Stimulated activated CD4-positive, alpha-beta T cell treated with anti-CD3 and anti-CD28 coated beads, TNF-alpha, amount 100 ng/mL, for 4 hours (primary cell): ENCODE data around the gene KCNMB2.
"Not testable (repeated sequence)": the region's sequence is repeated elsewhere in the genome, so short reads cannot be mapped to it uniquely, and the experiment has no call there.

ENCODE experiments used
- DNase-seq, 3 experiments: peaks; one replicate each; pipeline ENCODE4 v3.0.0-alpha.2; 2020; ENCODE audit warnings: low read depth in 3 of 3

The KCNMB2 gene

GRCh38 chr3:178810181-178810580, 273.9 kb downstream of the KCNMB2 start:
- DNase-seq: no peak

DNA sequence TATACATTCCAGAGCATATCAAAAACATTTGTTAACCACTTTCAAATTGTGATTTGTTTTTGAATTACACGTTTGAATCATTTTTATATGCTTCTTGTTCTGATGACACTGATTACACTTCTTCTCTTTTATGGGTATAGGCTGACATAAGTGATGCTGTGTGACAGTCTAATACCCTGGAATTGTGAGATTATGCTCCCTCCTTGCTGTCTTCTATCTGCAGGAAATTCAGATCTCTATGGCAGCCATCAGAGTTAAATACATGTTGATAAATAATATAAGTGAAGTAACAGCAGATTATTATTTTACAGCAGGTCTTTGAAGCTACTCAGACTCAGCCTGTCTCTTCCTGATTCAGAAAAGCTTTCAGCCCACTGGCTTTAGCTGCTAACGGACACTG, 286.5 kb downstream of the KCNMB2 start:
- DNase-seq: no peak

DNA sequence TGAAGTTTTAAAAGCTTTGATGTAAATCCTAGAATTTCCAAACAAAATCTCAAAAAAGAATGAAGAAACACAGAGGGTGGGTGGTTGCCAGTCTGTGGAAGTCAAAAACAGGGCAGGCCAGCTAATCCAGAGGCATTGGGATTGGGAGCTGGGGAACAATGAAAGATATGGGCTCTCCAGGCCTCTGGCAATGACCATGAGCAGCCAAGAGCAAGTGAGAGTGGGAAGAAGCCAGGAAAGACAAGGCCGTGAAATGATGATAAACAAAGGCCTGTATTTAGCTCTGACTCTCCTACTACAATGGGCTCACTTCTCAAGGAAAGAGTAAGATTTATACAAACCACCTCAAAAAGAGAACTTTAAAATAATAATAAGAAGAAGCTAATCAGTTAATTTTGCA, 286.9 kb downstream of the KCNMB2 start:
- no peak for DNase-seq

DNA sequence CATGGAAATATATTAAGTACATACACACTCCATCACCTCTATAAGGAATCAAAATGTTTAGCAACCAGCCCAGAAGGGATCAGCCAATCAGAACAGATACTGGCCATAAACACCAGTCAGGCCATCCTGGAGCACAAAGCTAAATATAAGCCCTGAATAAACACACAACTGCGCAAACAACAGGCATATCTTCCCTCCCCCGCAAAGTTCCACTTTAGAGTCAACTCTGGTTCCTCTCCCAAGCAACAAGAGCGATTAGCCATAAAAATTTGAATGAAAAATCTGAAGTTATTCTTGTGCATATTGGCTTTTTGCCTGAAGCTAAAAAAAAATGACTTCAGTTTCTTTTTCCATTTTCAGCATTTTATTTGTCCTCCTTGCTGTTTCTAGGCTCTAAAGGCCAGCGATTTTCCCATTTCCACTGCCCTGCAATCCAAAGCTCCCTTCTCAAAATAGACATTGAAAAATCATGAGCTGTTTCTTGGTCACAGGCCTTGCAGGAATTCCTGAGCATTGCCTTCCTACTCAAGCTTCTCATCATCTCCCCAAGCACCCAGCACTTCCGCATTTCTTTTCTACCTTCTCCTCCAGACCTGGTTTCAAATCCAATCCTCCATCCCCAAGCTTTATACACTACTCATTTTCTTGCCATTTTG, 287.5 kb downstream of the KCNMB2 start:
- no peak for DNase-seq

DNA sequence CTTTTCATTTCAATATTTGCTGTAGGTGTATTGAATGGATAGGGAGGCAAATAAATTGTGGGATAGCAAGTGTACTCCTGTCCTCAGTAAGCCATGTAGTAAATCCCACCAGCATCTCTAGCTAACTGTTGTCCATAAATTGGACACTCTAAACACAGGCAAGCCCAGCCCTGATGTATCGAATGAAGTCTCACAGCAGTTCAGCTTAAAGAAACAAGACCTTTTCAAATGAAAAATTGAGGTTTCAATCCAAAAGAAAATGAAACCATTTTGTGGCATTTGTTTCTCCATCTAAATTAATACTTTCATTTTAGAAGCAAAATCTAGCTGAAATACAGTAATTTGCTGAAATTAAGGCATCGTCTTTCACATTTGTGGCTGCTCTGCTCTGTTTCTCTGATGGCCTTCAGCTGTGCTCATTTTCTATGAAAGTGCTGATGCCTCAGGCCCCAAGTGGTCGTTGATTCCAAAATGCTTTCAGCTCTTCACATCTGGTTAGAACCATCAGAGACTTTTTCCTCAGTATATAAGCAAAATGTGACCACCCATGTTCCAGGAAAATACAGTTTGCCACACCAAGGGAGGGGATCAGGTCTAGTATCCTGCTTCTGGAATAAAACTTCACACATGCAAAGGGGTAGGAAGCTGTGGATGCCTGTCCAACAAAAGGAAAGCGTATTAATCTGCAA, 290.3 kb downstream of the KCNMB2 start:
- no peak for DNase-seq

GRCh38 chr3:178827285-178827856, 291.1 kb downstream of the KCNMB2 start:
- DNase-seq: no peak

DNA sequence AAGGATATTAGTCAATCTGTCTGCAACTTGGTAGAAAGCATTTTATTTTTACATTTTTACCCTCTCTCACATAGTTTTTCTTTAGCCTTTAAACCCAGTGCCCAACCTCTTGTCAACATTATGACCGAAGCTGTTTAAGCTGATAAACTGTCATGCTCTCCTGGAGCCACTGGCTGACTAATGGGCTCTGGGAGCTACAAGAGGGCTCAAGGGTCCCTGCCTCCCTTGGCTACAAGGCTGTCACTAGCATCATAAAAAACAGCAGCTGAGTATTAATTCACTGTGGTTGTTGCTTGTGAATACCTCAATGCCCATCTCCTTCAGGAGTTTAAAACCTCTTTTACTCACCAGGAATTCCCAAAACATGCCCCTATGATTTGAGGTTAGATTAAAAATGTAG, 297.5 kb downstream of the KCNMB2 start:
- DNase-seq: no peak

- DNase-seq: no peak
Observed at GRCh38 chr3:178835033-178835432, 298.8 kb downstream of the KCNMB2 start.

DNA sequence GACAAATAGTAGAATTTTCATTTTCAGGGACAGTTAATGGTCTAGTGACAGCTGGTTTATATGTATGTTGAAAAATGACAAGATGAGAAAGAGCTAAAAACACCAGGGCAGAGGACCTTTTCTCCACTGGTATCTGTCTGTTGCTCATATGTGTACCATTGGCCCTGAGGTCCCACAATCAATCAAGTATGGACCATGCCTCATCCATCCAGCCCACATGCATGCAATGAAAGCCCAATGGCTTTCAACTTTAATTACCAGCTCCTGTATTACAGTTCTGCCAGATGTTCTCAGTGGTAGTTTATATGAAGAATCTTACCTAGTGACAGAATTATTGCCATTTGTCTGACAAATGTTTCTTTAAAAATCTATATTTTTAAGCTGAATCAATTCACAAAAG, 301.3 kb downstream of the KCNMB2 start:
- DNase-seq: no peak

DNA sequence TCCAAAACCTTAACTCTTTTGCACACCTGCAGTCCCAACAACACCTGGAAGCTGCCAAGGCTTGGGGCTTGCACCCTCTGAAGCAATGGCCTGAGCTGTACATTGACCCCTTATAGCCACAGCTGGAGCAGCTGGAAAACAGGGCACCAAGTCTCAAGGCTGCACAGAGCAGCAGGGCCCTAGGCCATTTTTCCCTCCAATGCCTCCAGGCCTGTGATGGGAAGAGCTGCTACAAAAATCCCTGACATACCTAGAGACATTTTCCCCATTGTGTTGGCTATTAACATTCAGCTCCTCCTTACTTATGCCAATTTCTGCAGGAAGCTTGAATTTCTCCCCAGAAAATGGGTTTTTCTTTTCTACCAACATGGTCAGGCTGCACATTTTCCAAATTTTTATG, 304.4 kb downstream of the KCNMB2 start:
- no peak for DNase-seq

GRCh38 chr3:178841011-178841410, 304.8 kb downstream of the KCNMB2 start:
- DNase-seq: no peak

GRCh38 chr3:178844916-178845315, 308.7 kb downstream of the KCNMB2 start:
- no peak for DNase-seq

- DNase-seq: no peak
Observed at GRCh38 chr3:178845420-178846118, 309.3 kb downstream of the KCNMB2 start.

DNA sequence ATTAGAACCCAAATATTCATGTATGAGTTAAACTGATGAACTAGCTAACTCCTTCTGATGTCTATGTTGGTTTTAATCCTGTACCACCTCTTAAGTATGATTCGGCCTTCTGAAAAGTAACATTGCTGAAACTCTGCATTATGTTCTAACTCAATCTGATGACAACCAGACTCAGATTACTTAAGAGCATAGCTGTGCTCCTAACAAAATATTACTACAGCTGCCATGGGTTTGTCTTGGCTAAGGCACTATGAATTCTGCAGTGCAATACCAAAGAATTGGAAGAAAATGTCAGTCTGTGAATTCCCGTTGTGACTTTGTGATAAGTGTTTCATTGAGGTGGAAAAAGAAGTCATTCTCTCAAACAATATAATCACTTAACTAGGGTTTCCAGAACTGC, 311.0 kb downstream of the KCNMB2 start:
- DNase-seq: no peak

GRCh38 chr3:178849199-178849910, 313.1 kb downstream of the KCNMB2 start:
- no peak for DNase-seq

DNA sequence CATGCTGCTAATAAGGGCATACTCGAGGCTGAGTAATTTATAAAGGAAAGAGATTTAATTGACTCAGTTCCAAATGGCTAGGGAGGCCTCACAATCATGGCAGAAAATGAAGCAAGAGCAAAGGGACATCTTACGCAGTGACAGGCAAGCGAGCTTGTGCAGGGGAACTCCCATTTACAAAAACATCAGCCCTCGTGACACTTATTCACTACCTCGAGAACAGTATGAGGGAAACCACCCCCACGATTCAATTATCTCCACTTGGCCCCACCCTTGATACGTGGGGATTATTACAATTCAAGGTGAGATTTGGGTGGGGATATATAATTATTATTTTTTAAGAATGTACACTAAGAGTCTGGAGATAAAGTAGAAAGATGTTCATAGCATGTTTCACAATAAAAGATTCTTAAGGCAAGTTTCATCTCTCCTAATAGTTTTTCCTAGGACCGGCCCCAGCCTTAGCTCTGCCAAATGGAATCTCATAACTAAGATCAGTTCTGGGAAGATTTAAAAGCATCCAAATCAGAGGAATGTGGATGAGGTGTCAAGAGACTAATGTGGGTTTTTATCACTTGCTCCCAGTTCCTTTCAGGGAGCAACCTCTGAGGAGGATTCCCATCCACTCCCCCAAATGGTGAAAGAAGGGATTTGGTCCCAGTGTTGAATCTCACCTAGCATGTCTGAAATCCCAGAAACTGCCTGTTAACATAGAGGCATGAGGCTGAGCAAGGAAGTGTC, 314.4 kb downstream of the KCNMB2 start:
- DNase-seq: no peak

DNA sequence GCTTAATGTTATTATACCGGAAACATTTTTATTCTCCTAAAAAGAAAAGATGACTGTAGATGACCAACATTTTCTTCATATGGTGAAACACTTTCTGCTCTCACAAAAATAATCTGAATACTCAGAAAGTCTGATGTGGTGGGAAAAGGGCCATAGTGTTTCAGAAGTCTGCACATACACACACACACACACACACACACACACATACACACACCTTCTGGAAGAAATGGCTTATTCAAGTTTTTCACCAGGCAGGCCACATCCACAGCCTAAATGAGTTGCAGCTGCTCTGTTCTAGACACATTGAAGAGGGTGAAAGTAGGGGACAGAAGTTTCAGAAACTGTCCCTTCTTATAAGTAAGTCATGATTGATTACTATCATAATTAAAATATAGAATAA, 315.3 kb downstream of the KCNMB2 start:
- no peak for DNase-seq

DNA sequence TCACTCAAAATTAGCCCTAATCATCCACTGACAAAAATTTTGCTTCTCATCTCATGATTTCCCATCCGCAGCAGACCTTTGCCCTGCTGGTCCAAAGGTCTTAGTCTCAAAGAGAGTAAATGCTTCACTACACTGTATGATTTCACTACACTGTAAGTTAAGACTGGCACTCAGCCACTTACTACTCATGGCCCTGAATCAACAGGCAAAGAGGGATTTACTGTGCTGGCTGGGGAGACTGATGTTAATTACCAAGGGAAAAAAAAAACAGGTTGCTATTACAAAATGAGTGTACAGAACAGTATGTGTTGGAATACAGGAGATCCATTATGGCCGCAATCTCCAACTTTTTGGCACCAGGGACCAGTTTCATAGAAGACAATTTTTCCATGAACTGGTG, 320.6 kb downstream of the KCNMB2 start:
- no peak for DNase-seq

DNA sequence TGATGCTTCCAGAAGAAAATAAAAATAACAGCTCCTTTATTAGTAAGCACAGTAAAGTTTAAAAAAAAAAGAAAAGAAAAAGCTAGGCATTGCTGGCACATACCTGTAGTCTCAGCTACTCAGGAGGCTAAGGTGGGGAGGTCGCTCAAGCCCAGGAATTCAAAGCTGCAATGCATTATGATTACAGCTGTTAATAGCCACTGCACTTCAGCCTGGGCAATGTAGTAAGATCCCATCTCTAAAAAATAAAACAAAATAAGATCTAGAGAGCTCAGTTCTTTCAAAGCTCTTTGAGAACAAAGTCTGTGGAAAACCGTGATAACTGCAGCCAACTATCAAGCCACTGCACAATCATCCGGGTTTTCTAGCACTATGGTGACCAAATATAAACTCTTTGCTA, 323.1 kb downstream of the KCNMB2 start:
- DNase-seq: no peak

- not testable (repeated sequence) for DNase-seq
Observed at GRCh38 chr3:178859900-178860436, 323.7 kb downstream of the KCNMB2 start.

DNA sequence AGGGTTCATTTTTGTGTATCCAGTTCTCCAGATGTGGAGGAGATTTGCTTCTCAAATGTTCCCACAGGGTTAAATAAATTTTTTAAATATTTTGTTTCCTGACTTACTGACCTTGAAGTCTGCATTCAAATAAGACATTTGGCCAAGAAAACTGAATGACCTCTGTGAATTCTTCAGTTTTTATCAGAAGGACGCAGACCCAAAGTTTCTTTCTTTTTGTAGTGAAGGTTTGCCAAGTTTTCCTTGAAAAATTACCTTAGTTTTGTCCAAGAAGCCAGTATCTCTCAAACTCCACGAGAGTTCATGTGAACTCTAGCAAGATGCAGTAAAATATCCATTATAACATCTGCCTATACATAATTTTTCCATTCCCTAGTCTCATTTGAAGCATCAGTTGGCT, 332.4 kb downstream of the KCNMB2 start:
- DNase-seq: no peak
